HEK293 (cell line): ENCODE data around the gene STMND1.

Experiments used
- CTCF ChIA-PET: fragments of 350-600 bp; formaldehyde crosslinking; extraction: SDS; loops from one replicate; lab custom pipeline; 2021; ENCODE audit warnings: antibody characterized with exemption; lab: Yijun Ruan, JAX
- POLR2A ChIA-PET: fragments of 300-600 bp; formaldehyde crosslinking; extraction: SDS; loops from one replicate; lab custom pipeline; 2020; ENCODE audit warnings: antibody characterized with exemption, inconsistent platforms; lab: Yijun Ruan, JAX
- H3K27ac ChIP-seq: fragments of 200-500 bp; sonication (Bioruptor generic); 2 replicates; pipeline ENCODE4 v1.5.1; 2014; ENCODE audit warnings: low read depth, low read length, control low read depth, inconsistent platforms; ENCODE audit errors: extremely low read depth
- H3K36me3 ChIP-seq, 2 experiments: fragments of 200-500 bp in 1 of 2; sonication (Bioruptor generic) in 1 of 2; 1 replicate in 1 of 2; 2 replicates in 1 of 2; pipeline ENCODE4 v1.5.1; 2014 to 2017; ENCODE audit warnings: inconsistent platforms in 2 of 2, low read length in 2 of 2; ENCODE audit not compliant: control insufficient read depth in 2 of 2, insufficient read depth in 1 of 2
- H3K4me1 ChIP-seq: fragments of 200-500 bp; sonication (Bioruptor generic); 2 replicates; pipeline ENCODE4 v1.5.1; 2014; ENCODE audit warnings: mild to moderate bottlenecking, low read length, inconsistent platforms; ENCODE audit not compliant: control insufficient read depth, insufficient read depth
- H3K4me3 ChIP-seq: 2 replicates; pipeline ENCODE4 v1.5.1; 2011; ENCODE audit warnings: low read depth, mild to moderate bottlenecking, control low read depth, low read length, moderate library complexity
- H3K9me3 ChIP-seq: fragments of 200-500 bp; sonication (Bioruptor generic); 2 replicates; pipeline ENCODE4 v1.5.1; 2014; ENCODE audit warnings: low read depth, low read length, inconsistent platforms; ENCODE audit not compliant: control insufficient read depth, insufficient read depth
- ATF2 ChIP-seq: fragments of 450-650 bp; formaldehyde crosslinking; IDR thresholded peaks from 2 replicates; pipeline ENCODE4 v1.5.1; 2016; ENCODE audit warnings: missing biosample characterization, missing genetic modification characterization, low read depth
- KLF10 ChIP-seq: fragments of 450-650 bp; IDR thresholded peaks from 2 replicates; pipeline ENCODE4 v1.5.1; 2018; ENCODE audit warnings: missing biosample characterization, mild to moderate bottlenecking, missing genetic modification characterization
- RBAK ChIP-seq: fragments of 450-650 bp; formaldehyde crosslinking; IDR thresholded peaks from 2 replicates; pipeline ENCODE4 v1.5.1; 2016; ENCODE audit warnings: missing biosample characterization, missing genetic modification characterization
- SETDB1 ChIP-seq: IDR thresholded peaks from one replicate; pipeline ENCODE4 v1.6.1; 2017; ENCODE audit warnings: mild to moderate bottlenecking, low read length, moderate library complexity, mixed read lengths; ENCODE audit not compliant: insufficient read length
- SP7 ChIP-seq: fragments of 450-650 bp; formaldehyde crosslinking; IDR thresholded peaks from 2 replicates; pipeline ENCODE4 v1.5.1; 2016; ENCODE audit warnings: missing biosample characterization, missing genetic modification characterization
- YY2 ChIP-seq: fragments of 450-650 bp; formaldehyde crosslinking; IDR thresholded peaks from 2 replicates; pipeline ENCODE4 v1.5.1; 2016; ENCODE audit warnings: missing biosample characterization, missing genetic modification characterization
- ZBTB21 ChIP-seq: fragments of 450-650 bp; formaldehyde crosslinking; IDR thresholded peaks from 2 replicates; pipeline ENCODE4 v1.5.1; 2017; ENCODE audit warnings: missing biosample characterization, missing genetic modification characterization
- ZBTB44 ChIP-seq: fragments of 450-650 bp; IDR thresholded peaks from 2 replicates; pipeline ENCODE4 v1.5.1; 2018; ENCODE audit warnings: missing biosample characterization, mild to moderate bottlenecking, missing genetic modification characterization
- ZBTB48 ChIP-seq: fragments of 450-650 bp; formaldehyde crosslinking; IDR thresholded peaks from 2 replicates; pipeline ENCODE4 v1.5.1; 2016; ENCODE audit warnings: missing biosample characterization, missing genetic modification characterization
- ZNF121 ChIP-seq: fragments of 450-650 bp; formaldehyde crosslinking; IDR thresholded peaks from 2 replicates; pipeline ENCODE4 v1.5.1; 2016; ENCODE audit warnings: missing biosample characterization, missing genetic modification characterization
- ZNF132 ChIP-seq: fragments of 450-650 bp; formaldehyde crosslinking; IDR thresholded peaks from 2 replicates; pipeline ENCODE4 v1.5.1; 2017; ENCODE audit warnings: missing biosample characterization, missing genetic modification characterization, borderline replicate concordance
- ZNF157 ChIP-seq: fragments of 450-650 bp; formaldehyde crosslinking; IDR thresholded peaks from 2 replicates; pipeline ENCODE4 v1.5.1; 2016; ENCODE audit warnings: missing biosample characterization, missing genetic modification characterization
- ZNF18 ChIP-seq: fragments of 450-650 bp; formaldehyde crosslinking; IDR thresholded peaks from 2 replicates; pipeline ENCODE4 v1.5.1; 2016; ENCODE audit warnings: missing biosample characterization, missing genetic modification characterization
- ZNF184 ChIP-seq: fragments of 450-650 bp; IDR thresholded peaks from 2 replicates; pipeline ENCODE4 v1.5.1; 2018; ENCODE audit warnings: missing biosample characterization, mild to moderate bottlenecking, missing genetic modification characterization
- ZNF324 ChIP-seq: fragments of 450-650 bp; formaldehyde crosslinking; IDR thresholded peaks from 2 replicates; pipeline ENCODE4 v1.5.1; 2016; ENCODE audit warnings: missing biosample characterization, missing genetic modification characterization
- ZNF335 ChIP-seq: fragments of 450-650 bp; formaldehyde crosslinking; conservative IDR thresholded peaks from 2 replicates; pipeline ENCODE4 v1.5.1; 2016; ENCODE audit warnings: missing biosample characterization, missing genetic modification characterization
- ZNF341 ChIP-seq: fragments of 450-650 bp; formaldehyde crosslinking; IDR thresholded peaks from 2 replicates; pipeline ENCODE4; 2016; ENCODE audit warnings: low read depth, missing biosample characterization, missing genetic modification characterization
- ZNF362 ChIP-seq: fragments of 450-650 bp; formaldehyde crosslinking; IDR thresholded peaks from 2 replicates; pipeline ENCODE4 v1.5.1; 2016; ENCODE audit warnings: missing biosample characterization, missing genetic modification characterization
- ZNF514 ChIP-seq: fragments of 450-650 bp; formaldehyde crosslinking; IDR thresholded peaks from 2 replicates; pipeline ENCODE4 v1.5.1; 2016; ENCODE audit warnings: missing biosample characterization, missing genetic modification characterization
- ZNF518A ChIP-seq: fragments of 450-650 bp; formaldehyde crosslinking; conservative IDR thresholded peaks from 2 replicates; pipeline ENCODE4 v1.5.1; 2016; ENCODE audit warnings: low read depth, missing biosample characterization, missing genetic modification characterization
- ZNF555 ChIP-seq: fragments of 450-650 bp; formaldehyde crosslinking; conservative IDR thresholded peaks from 2 replicates; pipeline ENCODE4 v1.5.1; 2017; ENCODE audit warnings: missing biosample characterization, mild to moderate bottlenecking, missing genetic modification characterization, inconsistent platforms
- ZNF600 ChIP-seq: fragments of 450-650 bp; formaldehyde crosslinking; IDR thresholded peaks from 2 replicates; pipeline ENCODE4 v1.5.1; 2016; ENCODE audit warnings: missing biosample characterization, missing genetic modification characterization
- ZNF610 ChIP-seq: fragments of 450-650 bp; formaldehyde crosslinking; IDR thresholded peaks from 2 replicates; pipeline ENCODE4 v1.5.1; 2016; ENCODE audit warnings: missing biosample characterization, missing genetic modification characterization, borderline replicate concordance
- ZNF629 ChIP-seq: fragments of 450-650 bp; formaldehyde crosslinking; IDR thresholded peaks from 2 replicates; pipeline ENCODE4 v1.5.1; 2017; ENCODE audit warnings: missing biosample characterization, missing genetic modification characterization
- ZNF670 ChIP-seq: fragments of 450-650 bp; formaldehyde crosslinking; IDR thresholded peaks from 2 replicates; pipeline ENCODE4 v1.5.1; 2016; ENCODE audit warnings: missing biosample characterization, missing genetic modification characterization, low read depth
- ZNF837 ChIP-seq: fragments of 450-650 bp; formaldehyde crosslinking; IDR thresholded peaks from 2 replicates; pipeline ENCODE4 v1.5.1; 2016; ENCODE audit warnings: missing biosample characterization, missing genetic modification characterization
- ZSCAN16 ChIP-seq: fragments of 450-650 bp; formaldehyde crosslinking; IDR thresholded peaks from 2 replicates; pipeline ENCODE4 v1.5.1; 2016; ENCODE audit warnings: missing biosample characterization, missing genetic modification characterization

STMND1 gene

GRCh38 chr6:17178754-17179529, 77.1 kb downstream of the STMND1 start:
- H3K27ac ChIP-seq = no peak overlapping the region
- H3K9me3 ChIP-seq = no peaks in the 10 kb centered on the region
- TF ChIP-seq ZBTB44 (tag by site-specific recombination) (no peak), SETDB1 (no peak), ZNF518A (0 out of 2 replicates have a peak, but pooled peaks have one; percentile 43), ZNF837 (tag by site-specific recombination) (no peak), ZBTB48 (tag by site-specific recombination) (no peak), ZNF341 (tag by site-specific recombination) (no peak), ZNF600 (tag by site-specific recombination) (peak; percentile 71), ZNF555 (tag by site-specific recombination) (no peak), ZNF184 (0 out of 2 replicates have a peak, but pooled peaks have one; percentile 42), ZBTB21 (tag by site-specific recombination) (peak; percentile 60; the same call in 1 of the 2 replicates), YY2 (no peak), ATF2 (tag by site-specific recombination) (peak; percentile 29; the same call in 1 of the 2 replicates), ZSCAN16 (tag by site-specific recombination) (no peak), ZNF157 (tag by site-specific recombination) (no peak), ZNF610 (tag by site-specific recombination) (no peak), KLF10 (tag by site-specific recombination) (no peak), ZNF514 (no peak), ZNF335 (tag by site-specific recombination) (0 out of 2 replicates have a peak, but pooled peaks have one; percentile 44), ZNF670 (no peak), ZNF362 (tag by site-specific recombination) (no peak), ZNF324 (tag by site-specific recombination) (no peak), SP7 (0 out of 2 replicates have a peak, but pooled peaks have one; percentile 6), ZNF18 (tag by site-specific recombination) (no peak), ZNF121 (tag by site-specific recombination) (no peak), ZNF132 (tag by site-specific recombination) (no peak), RBAK (no peak), ZNF629 (tag by site-specific recombination) (peak; percentile 50; the same call in 1 of the 2 replicates)
- no peaks in the 10 kb centered on the region for H3K4me1 ChIP-seq
- no peak overlapping the region for H3K4me3 ChIP-seq
- ChIA-PET POLR2A (no interaction called here), CTCF (interaction anchor here (0.7 to 1.3 kb wide), 5 partner anchors 11 to 1521 kb away, joined by 3 to 11 read pairs (median 4); no protein-coding TSS in a partner anchor)
- H3K36me3 ChIP-seq = no peaks in the 10 kb centered on the region
